Mesendoderm (in vitro differentiated cells): ENCODE results near the gene ACTR8.

Experiments
- DNase-seq: peaks from one replicate; pipeline ENCODE4 v3.0.0; 2013
- H2AK5ac ChIP-seq: 2 replicates; pipeline ENCODE4 v1.6.1; 2013; ENCODE audit warnings: low read length, inconsistent platforms
- H2BK120ac ChIP-seq: 2 replicates; pipeline ENCODE4 v1.6.1; 2013; ENCODE audit warnings: low read depth, mild to moderate bottlenecking, low read length, moderate library complexity, mixed read lengths
- H2BK15ac ChIP-seq: replicated peaks from 2 replicates; pipeline ENCODE4 v1.6.1; 2013; ENCODE audit warnings: low read depth, mild to moderate bottlenecking, moderate library complexity
- H2BK5ac ChIP-seq: 2 replicates; pipeline ENCODE4 v1.6.1; 2013; ENCODE audit warnings: low read length, inconsistent platforms
- H3K18ac ChIP-seq: 2 replicates; pipeline ENCODE4 v1.6.1; 2013; ENCODE audit warnings: mild to moderate bottlenecking, low read length, mixed read lengths
- H3K23ac ChIP-seq: one replicate; pipeline ENCODE4 v1.6.1; 2013; ENCODE audit warnings: low read length
- H3K27ac ChIP-seq: 2 replicates; pipeline ENCODE4 v1.5.1; 2013; ENCODE audit warnings: low read depth, mild to moderate bottlenecking, inconsistent platforms, low read length, moderate library complexity
- H3K27me3 ChIP-seq: 2 replicates; pipeline ENCODE4 v1.6.1; 2013; ENCODE audit warnings: low read length, control low read depth, mild to moderate bottlenecking, inconsistent platforms; ENCODE audit not compliant: insufficient read depth, poor library complexity
- H3K36me3 ChIP-seq: 2 replicates; pipeline ENCODE4 v1.6.1; 2013; ENCODE audit warnings: low read length, inconsistent platforms; ENCODE audit not compliant: control insufficient read depth, insufficient read depth
- H3K4ac ChIP-seq: one replicate; pipeline ENCODE4 v1.6.1; 2013; ENCODE audit warnings: low read depth, mild to moderate bottlenecking, low read length, moderate library complexity
- H3K4me1 ChIP-seq: 2 replicates; pipeline ENCODE4 v1.6.1; 2013; ENCODE audit warnings: low read depth, low read length, inconsistent platforms; ENCODE audit not compliant: control insufficient read depth
- H3K4me2 ChIP-seq: 2 replicates; pipeline ENCODE4 v1.6.1; 2013; ENCODE audit warnings: low read length
- H3K4me3 ChIP-seq: 2 replicates; pipeline ENCODE4 v1.5.1; 2013; ENCODE audit warnings: mild to moderate bottlenecking, low read length
- H3K56ac ChIP-seq: one replicate; pipeline ENCODE4 v1.6.1; 2013; ENCODE audit warnings: low read length
- H3K79me1 ChIP-seq: 2 replicates; pipeline ENCODE4 v1.6.1; 2013; ENCODE audit warnings: low read length, inconsistent platforms
- H3K79me2 ChIP-seq: 2 replicates; pipeline ENCODE4 v1.6.1; 2013; ENCODE audit warnings: mild to moderate bottlenecking, low read length; ENCODE audit not compliant: control insufficient read depth, insufficient read depth
- H3K9ac ChIP-seq: 2 replicates; pipeline ENCODE4 v1.6.1; 2013; ENCODE audit warnings: low read length, inconsistent platforms
- H4K5ac ChIP-seq: one replicate; pipeline ENCODE4 v1.6.1; 2013; ENCODE audit warnings: low read length
- H4K8ac ChIP-seq: one replicate; pipeline ENCODE4 v1.6.1; 2013; ENCODE audit warnings: low read depth, mild to moderate bottlenecking, control low read depth, low read length, moderate library complexity
- WGBS: extraction: QIAGEN DNeasy Blood & Tissue Kit; methylation state at CpG from one replicate; pipeline ENCODE4 v1.1.7; 2013; ENCODE audit warnings: low lambda C conversion rate, missing lambda C conversion rate; ENCODE audit not compliant: insufficient coverage; ENCODE audit errors: extremely low coverage; 5-methylcytosine and 5-hydroxymethylcytosine counted together

The ACTR8 gene

DNA sequence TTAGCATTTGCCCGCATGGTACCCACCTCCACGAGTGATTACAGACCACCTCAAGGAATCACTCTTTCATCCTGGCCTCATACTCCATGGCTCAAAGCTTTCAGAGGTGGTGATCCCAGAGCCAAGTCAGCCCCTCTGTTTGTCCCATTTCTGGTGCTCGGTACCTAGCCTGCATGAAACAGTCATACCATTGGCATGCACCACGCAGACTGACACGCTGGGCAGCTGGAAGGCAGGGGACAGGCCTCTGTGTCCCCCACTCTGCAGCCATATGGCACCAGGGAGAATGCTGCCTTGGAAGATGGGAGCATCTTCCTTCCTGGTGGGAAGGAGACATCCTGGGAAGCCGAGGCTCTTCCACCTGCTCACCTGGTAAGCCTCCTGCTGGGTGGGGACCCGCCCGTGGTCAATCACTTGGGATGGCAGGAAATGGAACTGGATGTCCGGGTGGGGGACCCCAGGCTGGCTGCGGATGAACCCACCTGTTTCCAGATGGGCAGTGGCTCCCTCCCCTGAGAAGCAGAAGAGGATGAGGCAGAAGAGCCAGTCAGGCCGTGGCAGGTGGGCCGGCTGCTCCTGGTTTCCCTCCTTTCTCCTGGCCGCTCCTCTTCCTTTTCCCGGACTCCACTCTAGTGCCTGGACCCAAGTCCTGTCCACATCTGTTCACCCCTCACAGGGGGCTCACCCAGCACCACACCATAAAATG lies 62.6 kb downstream of the ACTR8 start:
- H3K4me1 ChIP-seq: no peaks in the 10 kb centered on the region
- no peak overlapping the region for H3K18ac ChIP-seq
- H3K27me3 ChIP-seq: no peaks in the 10 kb centered on the region
- H3K4ac ChIP-seq: no peak overlapping the region
- no peak overlapping the region for H2BK120ac ChIP-seq
- no peak overlapping the region for H3K4me2 ChIP-seq
- H3K9ac ChIP-seq: no peak overlapping the region
- no peak overlapping the region for H3K23ac ChIP-seq
- H2AK5ac ChIP-seq: no peak overlapping the region
- no CpG with 5 or more reads among the region's 14 CpGs for WGBS
- no peak overlapping the region for H2BK15ac ChIP-seq
- no peaks in the 10 kb centered on the region for H3K36me3 ChIP-seq
- no peak overlapping the region for H3K56ac ChIP-seq
- no peak overlapping the region for H3K27ac ChIP-seq
- no peak overlapping the region for H3K4me3 ChIP-seq
- no peak for DNase-seq
- H2BK5ac ChIP-seq: no peak overlapping the region
- no peaks in the 10 kb centered on the region for H3K79me2 ChIP-seq
- H3K79me1 ChIP-seq: no peaks in the 10 kb centered on the region
- no peak overlapping the region for H4K5ac ChIP-seq
- no peak overlapping the region for H4K8ac ChIP-seq

DNA sequence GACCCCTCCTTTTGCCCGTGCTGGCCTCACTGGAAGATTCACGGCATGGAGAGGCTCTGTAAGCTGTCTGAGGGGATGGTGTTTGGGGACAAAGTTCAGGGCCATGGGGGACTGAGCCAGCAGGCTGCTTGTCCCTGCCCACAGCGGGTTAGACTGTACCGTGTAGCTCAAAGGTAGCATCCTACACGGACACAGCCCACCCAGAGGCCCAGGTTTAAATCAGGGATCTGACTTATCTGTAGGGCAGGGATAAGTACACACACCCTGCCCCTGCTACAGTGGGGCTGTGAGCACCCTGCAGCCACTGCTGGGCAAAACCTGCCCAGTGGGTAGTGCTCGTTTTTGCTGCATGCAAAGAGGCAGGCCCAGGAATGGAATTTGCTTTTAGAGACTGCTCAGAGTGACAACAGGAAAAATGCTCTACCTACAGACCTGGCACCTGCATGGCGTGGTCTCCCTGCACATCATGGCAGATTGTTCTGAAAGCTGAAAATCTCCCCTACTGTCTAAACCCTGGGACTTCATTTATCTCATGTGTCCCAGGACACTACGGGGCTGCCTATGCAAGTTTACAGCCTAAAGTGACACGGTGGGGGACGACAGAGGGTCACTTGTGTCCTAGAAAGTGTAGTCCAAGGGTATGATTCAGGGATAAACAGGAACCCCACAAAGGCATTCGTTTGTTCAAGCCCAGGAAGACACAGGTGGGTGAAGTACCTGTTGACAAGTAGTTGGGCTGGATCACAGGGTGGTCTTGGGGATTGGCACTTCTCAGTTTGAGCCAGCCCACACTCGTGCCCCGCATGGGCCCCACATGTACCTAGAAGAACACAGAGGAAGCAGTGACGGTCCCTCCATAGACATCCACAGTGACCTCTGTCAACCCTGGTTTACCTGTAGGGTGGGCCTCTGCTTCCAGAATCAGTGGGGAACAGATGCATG lies 63.5 kb downstream of the ACTR8 start:
- no peak overlapping the region for H2BK15ac ChIP-seq
- H3K18ac ChIP-seq: no peak overlapping the region
- H2AK5ac ChIP-seq: no peak overlapping the region
- H3K79me2 ChIP-seq: no peaks in the 10 kb centered on the region
- H3K56ac ChIP-seq: no peak overlapping the region
- no peak overlapping the region for H3K27ac ChIP-seq
- no CpG with 5 or more reads among the region's 14 CpGs for WGBS
- H3K36me3 ChIP-seq: no peaks in the 10 kb centered on the region
- H3K79me1 ChIP-seq: no peaks in the 10 kb centered on the region
- H2BK5ac ChIP-seq: no peak overlapping the region
- H3K9ac ChIP-seq: no peak overlapping the region
- no peak overlapping the region for H3K4me3 ChIP-seq
- DNase-seq: no peak
- H3K4ac ChIP-seq: no peak overlapping the region
- H4K5ac ChIP-seq: no peak overlapping the region
- H4K8ac ChIP-seq: no peak overlapping the region
- H3K4me1 ChIP-seq: no peaks in the 10 kb centered on the region
- no peak overlapping the region for H3K23ac ChIP-seq
- no peak overlapping the region for H2BK120ac ChIP-seq
- H3K27me3 ChIP-seq: no peaks in the 10 kb centered on the region
- no peak overlapping the region for H3K4me2 ChIP-seq

DNA sequence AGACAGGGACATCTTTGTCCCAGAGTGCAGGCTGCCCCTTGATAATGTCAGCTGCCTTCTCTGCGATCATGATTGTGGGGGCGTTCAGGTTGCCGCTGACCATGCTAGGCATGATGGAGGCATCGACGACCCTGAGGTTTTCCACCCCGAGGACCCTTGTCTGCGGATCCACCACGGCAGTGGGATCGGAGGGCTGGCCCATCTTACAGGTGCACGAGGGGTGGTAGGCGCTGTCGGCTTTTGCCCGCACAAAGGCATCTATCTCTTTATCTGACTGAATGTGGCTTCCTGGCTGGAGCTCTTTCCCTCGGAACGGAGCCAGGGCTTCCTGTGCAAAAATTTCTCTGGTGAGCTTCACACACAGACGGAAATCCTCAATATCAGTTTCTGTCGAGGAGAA lies 64.1 kb downstream of the ACTR8 start:
- Histone ChIP-seq H3K4me1 (no peaks in the 10 kb centered on the region), H2BK15ac (no peak overlapping the region), H3K23ac (no peak overlapping the region), H3K4ac (no peak overlapping the region), H3K79me2 (no peaks in the 10 kb centered on the region), H3K36me3 (no peaks in the 10 kb centered on the region), H2BK5ac (no peak overlapping the region), H3K4me2 (no peak overlapping the region), H3K79me1 (no peaks in the 10 kb centered on the region), H4K8ac (no peak overlapping the region), H3K4me3 (no peak overlapping the region), H4K5ac (no peak overlapping the region), H3K27ac (no peak overlapping the region), H3K27me3 (no peaks in the 10 kb centered on the region), H3K18ac (no peak overlapping the region), H2BK120ac (no peak overlapping the region), H2AK5ac (no peak overlapping the region), H3K9ac (no peak overlapping the region), H3K56ac (no peak overlapping the region)
- WGBS: no CpG with 5 or more reads among the region's 17 CpGs
- no peak for DNase-seq

DNA sequence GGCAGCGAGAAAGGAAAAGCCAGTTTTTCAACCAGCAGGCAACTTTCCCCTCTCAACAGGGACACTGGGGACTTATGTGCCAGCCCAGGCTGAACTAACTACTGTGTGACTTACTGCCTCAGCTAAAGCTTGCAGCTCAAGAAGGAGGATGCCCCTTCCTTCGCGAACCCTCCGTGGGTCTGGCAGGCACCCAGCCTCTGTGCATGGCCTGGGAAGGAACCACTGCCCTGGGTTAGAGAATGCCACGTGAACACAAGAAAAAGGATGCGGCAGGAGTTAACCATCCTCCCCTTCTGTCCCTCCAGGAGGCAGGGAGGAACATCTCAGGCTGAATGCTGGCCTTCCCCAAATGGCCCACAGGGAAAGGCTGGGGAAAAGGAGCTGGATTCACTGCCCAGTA lies 64.7 kb downstream of the ACTR8 start:
- DNase-seq: no peak
- WGBS: no CpG with 5 or more reads among the region's 6 CpGs

More for the DNA sequence above, 64.7 kb downstream of the ACTR8 start:
- Histone ChIP-seq H3K23ac (no peak overlapping the region), H4K8ac (no peak overlapping the region), H3K27ac (no peak overlapping the region), H2BK15ac (no peak overlapping the region), H3K79me2 (no peaks in the 10 kb centered on the region), H3K9ac (no peak overlapping the region), H4K5ac (no peak overlapping the region), H3K4me3 (no peak overlapping the region), H3K18ac (no peak overlapping the region), H3K56ac (no peak overlapping the region), H3K79me1 (no peaks in the 10 kb centered on the region), H2BK120ac (no peak overlapping the region), H3K27me3 (no peaks in the 10 kb centered on the region), H3K4ac (no peak overlapping the region), H2AK5ac (no peak overlapping the region), H3K4me1 (no peaks in the 10 kb centered on the region), H2BK5ac (no peak overlapping the region), H3K4me2 (no peak overlapping the region), H3K36me3 (no peaks in the 10 kb centered on the region)
